ENCODE measurements around the gene WNT5A.

WNT5A gene

DNA sequence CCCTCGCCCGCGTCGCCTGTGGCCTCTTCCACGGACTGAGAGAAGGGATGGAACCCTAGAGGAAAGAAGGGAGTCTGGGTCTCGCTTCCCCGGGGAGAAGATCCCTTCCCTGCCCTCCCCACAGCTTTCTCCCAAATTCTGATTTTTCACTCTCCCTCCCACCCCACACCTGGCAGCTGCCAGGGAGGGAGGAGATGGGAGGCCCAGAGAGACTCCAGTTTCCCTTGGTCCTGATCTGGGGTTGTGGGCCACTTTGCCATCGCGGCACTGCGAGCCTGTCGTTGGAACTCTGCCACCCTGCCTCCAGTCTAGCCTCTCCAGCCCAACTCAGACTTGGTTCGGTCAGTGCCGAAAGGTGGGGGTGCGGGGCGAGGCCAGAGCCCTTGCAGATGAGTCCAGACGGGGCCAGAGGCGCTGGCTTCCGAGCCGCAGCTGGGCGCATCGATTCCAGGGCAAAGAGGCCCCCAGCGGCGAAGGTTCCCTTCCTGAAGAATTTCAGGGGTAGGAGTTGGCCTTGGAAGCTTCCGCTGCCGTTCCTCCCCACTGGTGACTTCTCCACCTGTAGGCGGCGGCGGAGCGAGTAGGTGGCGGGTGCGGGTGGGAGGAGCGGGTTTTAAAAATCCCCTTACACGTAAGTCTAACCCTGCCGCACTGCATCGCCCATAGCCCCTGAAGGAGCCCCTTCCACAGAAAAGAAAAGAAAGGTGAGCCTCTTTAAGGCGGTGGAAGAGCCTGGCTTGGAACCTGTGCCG, 5.2 kb downstream of the WNT5A start:
- DNase-seq (ENCODE audit: low spot score) = peak; percentile 51

DNA sequence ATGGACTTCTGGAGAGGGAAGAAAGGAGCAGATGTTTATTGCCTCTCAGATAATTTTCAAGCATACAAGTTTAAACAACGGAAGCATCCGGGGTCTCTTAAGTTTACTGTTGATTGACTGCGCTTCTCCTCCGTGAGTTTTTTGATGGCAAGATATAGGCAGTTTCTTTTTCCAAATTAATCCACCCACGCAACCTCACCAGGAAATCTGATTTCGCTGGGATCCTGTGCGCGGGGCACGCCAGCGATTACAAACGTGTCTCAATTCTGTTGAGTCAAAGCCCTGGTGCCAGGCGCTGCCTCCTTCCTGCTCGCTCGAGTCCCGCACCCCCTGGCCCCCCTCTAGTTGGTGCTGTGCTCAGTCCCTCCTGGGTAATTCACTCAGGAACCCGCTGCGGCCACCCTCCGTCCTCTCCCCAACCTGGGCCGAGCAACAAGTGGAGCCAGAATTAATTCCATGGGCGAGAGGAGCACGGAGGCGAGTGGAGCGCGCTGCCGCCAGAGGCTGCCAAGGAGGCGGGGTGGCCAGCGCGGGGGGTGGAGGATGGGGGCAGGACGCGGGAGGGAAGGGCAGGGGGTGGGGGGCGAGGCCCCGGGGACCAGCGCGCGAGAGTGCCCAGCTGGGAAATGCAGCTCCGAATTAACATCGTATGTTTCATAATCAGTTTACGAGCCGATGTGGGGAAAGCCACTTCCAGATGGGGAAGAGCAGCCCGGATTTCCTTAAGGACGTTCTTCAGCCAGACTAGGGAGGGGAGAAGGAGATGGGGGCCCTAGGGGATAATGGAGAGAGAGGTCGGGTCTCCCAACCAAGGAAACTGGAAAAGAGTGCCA, 6.0 kb downstream of the WNT5A start:
- peak; percentile 86 for DNase-seq (ENCODE audit: low spot score)

DNA sequence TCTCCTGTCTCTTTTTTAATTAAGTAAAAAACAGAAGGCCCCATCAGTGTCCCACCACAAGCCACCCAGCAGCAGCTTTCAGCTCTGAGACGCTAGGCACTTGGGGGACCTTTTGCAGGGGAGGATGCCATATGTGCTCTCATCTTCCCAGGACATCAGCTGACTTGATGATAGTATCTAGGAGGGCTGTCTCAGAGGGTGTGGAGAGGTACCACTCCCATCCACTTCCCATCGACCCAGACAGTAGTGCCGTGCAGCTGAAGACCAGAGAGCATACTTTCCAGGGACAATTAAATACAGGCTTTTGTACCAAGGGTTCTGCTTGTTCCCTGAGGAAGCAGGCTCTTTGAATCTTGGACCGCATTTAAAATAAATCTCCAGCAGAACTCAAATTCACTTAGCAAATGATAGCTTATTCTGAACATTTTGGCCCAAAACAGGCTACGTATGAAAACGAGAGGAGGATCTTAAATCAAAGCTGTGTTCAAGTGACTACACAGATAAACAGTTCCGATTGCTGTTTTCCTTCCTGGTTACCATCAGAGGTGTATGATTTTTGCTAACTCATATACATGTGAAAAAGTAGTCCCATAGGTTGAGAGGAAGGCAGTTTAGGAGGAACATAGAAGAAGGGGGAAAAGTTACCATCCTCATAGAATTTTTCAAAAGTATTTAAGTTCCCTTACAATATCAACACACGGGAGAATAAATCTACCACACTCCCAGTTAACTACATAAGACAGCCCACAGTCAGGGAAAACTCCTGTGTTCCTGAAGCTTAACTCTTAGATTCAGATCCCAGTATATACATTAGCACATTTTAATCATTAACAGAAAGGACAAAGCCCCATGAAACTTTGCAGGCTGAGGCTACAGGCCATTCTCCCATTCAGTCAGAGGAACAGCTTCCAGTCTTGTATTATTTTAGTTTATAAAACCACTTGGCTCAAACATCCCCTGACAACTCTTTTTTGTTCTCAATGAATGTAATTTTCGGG, 9.5 kb downstream of the WNT5A start:
- no peak for DNase-seq (ENCODE audit: low spot score)

DNA sequence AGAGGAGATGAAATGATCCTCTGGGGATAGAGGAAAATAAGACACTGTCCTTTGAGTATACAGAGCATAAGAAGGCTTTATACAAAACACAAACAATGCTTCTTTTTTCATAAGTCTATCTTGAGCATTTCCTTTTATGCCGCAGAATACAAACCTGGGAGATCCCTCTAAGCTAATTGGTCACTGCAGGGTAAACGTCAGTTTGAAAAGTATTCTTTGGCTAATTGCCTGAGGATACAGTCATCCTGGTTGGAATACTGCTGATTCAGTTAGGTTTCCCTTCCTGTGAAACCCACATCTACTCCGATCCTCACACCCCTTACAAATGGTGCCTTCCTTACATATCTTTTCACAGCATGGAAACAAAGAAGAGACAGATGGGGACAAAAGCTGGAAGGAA, 10.6 kb downstream of the WNT5A start:
- peak; percentile 59 for DNase-seq (ENCODE audit: low spot score)

DNA sequence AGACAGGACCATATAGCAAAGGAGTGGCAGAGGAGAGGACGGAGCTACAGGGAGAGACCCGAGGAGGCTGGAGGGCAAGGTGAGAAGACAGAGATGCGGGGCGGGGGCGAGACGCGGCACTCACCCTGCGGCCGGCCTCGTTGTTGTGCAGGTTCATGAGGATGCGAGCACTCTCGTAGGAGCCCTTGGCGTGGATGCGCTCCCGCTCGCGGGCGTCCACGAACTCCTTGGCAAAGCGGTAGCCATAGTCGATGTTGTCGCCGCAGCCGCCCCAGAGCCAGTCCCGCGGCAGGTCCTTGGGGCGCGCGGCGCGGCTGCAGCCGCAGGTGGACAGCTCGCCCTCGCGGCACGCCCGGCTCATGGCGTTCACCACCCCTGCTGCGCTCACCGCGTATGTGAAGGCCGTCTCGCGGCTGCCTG, 12.9 kb downstream of the WNT5A start:
- DNase-seq (ENCODE audit: low spot score) = no peak

DNA sequence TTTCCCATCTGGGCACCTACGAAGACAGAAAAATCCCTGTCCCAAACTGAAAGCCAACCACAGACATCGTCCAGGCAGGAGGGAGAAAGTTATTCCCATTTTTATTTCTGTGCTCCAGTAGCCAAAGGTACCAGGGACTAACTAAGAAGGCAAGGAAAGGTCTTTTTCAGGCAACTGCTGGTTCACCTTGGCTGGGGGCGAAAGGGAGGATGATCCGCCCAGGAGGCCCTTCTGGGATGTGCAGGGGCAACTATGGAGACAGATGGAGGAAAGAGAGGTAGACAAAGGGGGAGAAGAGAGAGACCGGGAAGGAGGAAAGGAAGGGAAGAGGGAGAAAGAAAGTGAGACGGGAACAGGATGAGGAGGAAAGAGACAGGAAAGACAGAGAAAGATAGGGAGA, 13.3 kb downstream of the WNT5A start:
- DNase-seq (ENCODE audit: low spot score) = no peak

DNA sequence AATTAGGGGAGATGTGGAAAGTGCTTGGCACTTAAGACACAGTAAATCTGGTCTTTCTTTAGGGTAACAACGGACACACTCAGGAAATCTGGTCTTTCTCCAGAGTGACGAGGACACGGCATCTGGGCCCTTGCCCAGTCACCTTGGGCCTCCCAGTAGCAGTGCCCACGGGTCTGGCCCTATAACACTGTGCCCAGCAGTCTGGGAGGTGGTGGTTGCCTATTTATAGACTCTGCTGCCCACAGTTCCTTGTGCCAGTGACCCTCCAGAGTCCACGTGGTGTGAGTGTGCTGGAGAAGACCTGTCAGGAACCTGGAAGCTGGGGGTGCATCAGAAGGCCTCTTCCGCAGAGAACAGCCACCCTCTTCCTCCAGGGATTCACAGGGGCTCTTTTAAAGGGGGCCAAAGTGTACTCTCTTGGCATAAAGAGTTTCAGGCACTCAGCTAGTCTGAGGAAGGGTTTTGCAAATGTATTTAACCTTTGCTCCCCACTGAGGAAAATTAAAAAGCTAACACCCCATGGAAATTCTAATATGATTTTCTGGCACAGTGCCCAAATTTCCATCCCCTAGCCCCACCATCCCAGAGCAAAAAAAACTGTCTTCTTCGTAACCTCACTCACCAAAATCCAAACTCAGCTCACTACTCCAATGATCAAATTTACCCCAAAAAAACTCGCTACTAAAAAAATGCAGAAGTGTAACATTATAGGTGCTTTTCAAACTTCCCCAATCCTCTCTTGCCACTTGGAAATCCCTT, 15.4 kb downstream of the WNT5A start:
- DNase-seq (ENCODE audit: low spot score) = no peak

DNA sequence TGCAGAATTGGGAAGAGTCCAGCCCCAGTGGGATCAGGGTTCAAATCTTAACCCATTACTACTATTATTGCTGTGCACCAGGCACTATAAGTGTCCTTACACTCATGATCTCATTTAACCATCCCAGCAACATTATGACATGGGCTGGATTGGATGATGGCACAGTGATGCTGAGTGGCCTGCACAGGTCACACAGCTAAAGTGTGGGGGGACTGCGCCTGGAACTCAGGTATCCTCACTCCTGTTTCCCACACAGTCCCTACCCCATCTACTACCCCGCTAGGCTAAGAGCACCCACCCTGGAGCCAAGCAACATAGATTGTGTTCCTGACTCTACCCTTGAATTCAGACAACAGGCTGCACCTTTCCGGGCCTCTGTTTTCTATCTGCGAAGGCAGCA, 16.0 kb downstream of the WNT5A start:
- no peak for DNase-seq (ENCODE audit: low spot score)

DNA sequence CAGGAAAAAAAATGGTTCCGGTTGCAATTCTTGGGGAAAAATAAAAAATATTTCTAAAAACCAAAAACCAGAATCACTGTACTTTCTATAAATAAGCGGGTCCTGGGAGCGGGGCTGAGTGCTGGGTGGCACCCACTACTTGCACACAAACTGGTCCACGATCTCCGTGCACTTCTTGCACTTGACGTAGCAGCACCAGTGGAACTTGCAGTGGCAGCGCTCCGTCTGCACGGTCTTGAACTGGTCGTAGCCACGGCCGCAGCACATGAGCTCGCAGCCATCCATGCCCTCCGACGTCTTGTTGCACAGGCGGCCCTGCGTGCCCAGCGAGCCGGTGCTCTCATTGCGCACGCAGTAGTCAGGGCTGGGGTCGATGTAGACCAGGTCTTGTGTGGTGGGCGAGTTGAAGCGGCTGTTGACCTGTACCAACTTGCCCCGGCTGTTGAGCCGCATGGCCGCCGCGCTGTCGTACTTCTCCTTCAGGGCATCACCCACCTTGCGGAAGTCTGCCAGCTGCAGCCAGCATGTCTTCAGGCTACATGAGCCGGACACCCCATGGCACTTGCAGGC, 17.1 kb downstream of the WNT5A start:
- DNase-seq (ENCODE audit: low spot score) = no peak

DNA sequence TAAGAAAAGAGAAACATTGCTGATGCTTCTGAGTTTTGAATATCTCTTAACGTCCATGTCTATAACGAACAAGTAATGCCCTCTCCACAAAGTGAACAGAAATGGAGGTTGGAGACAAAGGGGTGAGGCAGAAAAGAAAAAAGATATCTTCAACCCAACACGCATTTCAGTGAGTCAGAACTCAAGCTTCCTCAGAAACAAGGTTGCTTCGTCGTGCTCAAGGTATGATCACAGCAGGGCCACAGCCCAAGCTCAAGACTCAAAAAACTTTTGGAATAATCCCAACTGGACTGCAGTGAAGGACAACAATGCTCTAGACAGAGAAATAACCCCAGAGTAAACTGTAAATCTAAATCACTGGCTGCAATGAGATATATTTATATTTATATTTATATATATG, 18.9 kb downstream of the WNT5A start:
- DNase-seq (ENCODE audit: low spot score) = no peak

DNA sequence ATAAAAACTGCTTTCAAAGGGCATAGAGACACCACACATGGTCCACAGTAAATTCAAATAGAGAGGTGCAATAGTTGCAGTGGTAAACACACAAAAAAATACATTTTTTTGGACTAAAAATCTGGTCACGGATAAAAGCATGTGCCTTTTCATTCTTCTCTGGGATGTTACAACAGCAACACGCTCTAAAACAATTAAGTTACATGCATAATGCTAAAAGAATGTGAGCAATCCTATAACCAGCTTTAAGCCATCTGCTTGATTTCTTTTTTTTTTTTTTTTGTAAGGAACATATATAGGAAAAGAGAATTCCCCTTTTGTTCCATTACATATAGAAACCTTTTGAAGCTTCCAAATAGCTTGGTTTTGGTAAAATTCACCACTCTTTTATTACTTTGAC, 20.0 kb downstream of the WNT5A start:
- peak; percentile 49 for DNase-seq (ENCODE audit: low spot score)

DNA sequence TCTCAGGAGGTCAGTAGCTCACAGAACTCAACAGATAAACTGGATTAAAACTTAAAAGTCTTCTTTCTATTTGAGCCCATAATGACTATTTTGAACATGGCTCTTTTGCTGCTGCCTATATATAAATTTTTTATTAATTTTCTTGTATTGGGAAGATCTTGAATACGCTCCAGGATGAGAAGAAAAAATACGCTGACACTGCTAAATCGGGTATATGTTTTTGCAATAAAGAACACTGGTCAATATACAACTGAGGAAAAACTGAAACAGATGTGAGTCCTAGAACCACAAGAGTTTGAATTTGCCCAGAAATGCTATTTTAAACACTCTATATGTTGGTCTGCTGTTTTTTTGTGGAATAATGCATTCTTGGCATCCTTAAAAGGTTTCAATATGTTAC, 20.6 kb downstream of the WNT5A start:
- DNase-seq (ENCODE audit: low spot score) = no peak

DNA sequence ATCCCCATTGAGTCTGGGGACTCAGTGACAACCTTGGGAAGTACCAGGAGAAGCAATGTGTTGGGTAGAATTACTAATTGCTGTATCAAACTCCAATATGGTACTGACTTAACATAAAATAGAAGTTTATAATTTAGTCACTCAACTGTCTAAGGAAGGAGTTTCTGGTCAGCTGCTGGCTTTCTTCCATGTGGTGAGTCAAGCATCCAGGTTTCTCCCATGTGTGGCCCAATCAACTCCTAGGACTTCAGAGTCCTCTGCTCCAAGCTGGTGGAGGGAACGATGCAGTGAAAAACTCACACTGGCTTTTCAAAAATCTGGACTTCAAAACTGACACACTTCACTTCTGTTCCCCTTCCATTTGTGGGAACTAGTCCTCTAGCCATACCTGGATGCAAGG, 25.2 kb downstream of the WNT5A start:
- peak; percentile 43 for DNase-seq (ENCODE audit: low spot score)

DNA sequence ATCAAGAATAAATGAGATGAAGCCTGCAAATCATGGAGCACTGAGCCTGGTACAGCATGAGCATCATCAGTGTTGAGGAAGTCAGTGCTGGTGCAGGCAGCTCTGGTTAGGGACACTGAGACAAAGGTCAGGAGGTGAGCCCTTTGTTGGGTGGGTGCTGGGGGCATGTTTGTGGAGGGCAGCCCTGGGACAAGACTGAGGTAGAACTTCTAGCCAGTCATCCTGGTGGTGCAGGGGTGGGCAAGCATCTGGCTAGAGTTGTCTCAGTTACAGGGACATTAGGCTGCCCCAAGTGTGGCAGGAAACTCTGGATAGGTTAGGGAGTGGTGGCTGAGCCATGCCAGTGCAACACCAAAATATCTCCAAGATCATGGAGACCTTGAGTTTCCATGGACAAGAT, 27.3 kb downstream of the WNT5A start:
- no peak for DNase-seq (ENCODE audit: low spot score)

DNA sequence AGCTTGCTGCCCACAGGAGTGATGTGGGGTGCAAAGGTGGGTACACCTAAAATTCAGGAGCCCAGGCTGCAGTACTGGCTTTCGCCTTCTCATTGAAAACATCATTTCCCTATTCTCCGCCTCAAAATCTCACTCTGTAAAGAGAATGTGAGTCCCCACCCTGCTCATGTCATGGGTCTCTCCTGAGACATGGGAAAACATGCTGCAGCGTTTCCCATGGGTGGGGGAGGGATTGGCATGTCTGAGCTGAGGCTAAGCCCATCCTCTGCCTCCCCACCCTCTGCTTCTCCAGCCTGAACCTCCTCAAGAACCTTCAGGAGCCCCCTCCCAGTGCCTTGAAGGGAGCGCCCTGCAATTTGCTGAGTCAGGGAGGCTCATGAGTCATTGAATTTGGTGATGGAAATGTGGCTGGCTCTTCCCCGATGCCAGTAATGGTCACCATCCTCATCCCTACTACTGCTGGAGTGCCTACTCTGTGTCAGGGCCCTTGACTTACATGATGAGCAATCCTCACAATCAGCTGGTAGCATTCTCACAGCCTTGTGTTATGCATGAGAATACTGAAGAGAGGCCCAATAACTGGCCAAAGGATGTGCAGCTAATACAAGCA, 28.8 kb downstream of the WNT5A start:
- DNase-seq (ENCODE audit: low spot score) = no peak

DNA sequence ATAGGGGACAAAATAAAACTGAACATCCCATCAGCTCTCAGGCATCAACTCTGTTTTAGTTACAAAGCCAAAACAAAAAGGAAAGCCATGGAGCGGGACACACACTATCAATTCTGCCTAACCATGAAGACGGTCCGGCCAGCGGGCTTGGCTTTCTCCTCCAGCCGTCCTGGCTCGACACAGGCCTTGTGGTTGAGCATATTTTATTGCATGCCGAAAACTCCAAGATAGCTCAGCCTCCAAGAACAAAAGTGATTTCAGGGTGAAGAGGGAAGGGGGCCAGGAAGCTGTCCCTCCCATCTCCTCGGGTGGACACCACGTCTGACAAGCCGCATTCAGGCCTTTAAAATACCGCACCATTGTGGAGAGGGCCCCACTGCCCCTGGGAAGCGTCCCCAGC, 31.2 kb downstream of the WNT5A start:
- DNase-seq (ENCODE audit: low spot score) = no peak

DNA sequence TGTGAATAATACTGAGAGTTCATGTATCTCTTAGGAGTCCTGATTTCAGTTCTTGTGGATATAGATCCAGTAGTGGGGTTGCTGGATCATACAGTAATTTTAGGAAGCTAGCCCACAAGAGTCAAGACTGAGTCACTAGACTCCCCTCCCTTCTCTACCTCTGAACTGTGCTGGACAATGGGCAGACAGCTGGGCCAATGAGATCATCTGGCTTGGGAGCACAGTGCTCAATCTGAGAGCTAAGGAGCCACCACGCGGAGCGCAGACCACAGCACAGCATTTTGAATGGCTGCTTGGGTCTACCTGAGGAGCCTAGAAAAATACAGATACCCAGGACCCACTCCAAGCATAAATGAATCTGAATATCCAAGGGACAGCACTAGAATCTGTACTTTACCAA, 32.5 kb downstream of the WNT5A start:
- DNase-seq (ENCODE audit: low spot score) = no peak

DNA sequence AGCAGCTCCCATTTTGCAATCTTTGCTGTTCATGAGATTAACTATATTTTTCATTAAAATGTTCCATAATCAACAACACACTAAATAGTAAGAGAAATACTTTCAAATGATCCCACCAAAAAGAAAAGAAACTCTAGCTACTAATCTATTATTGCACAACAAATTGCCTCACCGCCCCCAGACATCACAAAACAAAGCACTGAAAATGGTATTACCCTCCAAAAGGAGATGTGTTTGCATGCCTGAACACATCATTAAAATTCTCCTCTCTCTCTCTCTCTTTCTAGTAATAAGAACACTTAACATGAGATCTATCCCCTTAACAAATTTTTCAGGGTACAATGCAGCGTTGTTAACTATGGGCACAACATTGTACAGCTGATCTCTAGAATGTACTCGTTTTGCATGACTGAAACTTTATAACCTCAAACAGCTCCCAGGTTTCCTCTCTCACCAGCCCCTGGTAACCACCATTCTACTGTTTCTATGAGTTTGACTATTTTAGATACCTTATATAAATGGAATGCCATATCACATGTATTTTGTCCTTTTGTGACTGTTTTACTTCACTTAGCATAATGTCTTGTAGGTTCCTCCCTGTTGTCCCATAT, 33.1 kb downstream of the WNT5A start:
- DNase-seq (ENCODE audit: low spot score) = no peak

DNA sequence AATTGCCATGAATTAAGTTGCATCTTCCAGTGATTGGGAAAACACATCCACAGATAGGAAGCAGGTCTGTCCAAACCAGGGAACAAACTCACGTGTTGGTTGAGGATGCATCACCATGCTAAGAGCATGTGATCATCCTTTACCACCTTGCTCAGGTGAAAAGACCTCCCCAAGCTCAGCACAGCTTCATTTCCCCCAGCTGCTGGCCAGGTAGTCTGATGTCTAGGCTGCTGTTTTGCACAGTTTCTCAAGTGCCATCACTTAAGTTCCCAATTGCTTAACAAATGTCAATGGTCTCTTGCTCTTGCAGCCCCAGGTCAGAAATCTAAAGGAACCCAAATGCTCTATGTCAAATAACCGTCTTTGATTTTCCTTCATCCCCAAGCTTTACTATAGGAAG, 34.2 kb downstream of the WNT5A start:
- no peak for DNase-seq (ENCODE audit: low spot score)

DNA sequence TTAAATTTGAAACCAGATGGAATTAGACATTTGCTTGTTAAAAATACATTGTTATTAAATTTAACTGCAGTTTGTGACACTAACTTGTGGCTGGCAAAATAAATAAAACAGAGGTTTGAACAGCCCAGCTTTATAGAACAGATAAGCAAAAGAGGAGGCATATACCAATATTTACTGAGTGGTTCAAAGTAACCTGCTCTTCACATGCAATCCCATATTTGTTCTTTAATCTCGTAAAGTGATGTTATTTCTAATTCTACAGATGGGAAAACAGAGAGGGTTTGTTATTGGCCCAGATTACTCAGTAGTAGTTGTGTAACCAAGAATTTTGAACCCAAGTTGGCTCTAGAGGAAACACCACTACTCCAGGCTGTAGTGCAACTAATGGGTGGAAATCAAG, 37.6 kb downstream of the WNT5A start:
- no peak for DNase-seq (ENCODE audit: low spot score)
